A549 (cell line): ENCODE measurements around the gene LDAF1. TPM values are rescaled to one million over a fixed set of nuclear protein-coding genes. Genes with fewer than 3 reads are reported as not detected.

ENCODE experiments used
- ATAC-seq, 2 experiments: fragments of 200-7000 bp in 1 of 2; fragments of >200 bp in 1 of 2; cut with Nextera tagmentation in 1 of 2; cut with Tn5 transposase in 1 of 2; 3 replicates each; pipeline versions ENCODE4 v1.8.0 to v1.9.1; 2018 to 2020; ENCODE audit warnings: mild to moderate bottlenecking in 1 of 2, moderate library complexity in 1 of 2
- CTCF ChIA-PET: fragments of 300-600 bp; sonication (Branson Sonifier 250); formaldehyde crosslinking; extraction: SDS; loops from one replicate; lab custom pipeline; 2021; ENCODE audit warnings: antibody characterized with exemption, inconsistent platforms; lab: Yijun Ruan, JAX
- POLR2A ChIA-PET: fragments of 350-600 bp; formaldehyde crosslinking; extraction: SDS; loops from one replicate; lab custom pipeline; 2021; ENCODE audit warnings: antibody characterized with exemption, inconsistent platforms; lab: Yijun Ruan, JAX
- DNase-seq, 2 experiments: peaks; one replicate each; pipeline versions ENCODE4 v3.0.0 to v3.0.0-alpha.2; 2011 to 2016; ENCODE audit warnings: low read depth in 1 of 2, low spot score in 1 of 2
- FAIRE-seq: peaks from 2 replicates; lab custom pipeline; 2011; peaks lifted over from hg19 to GRCh38; lab: Jason Lieb, UNC
- H3K27ac ChIP-seq, 2 experiments: fragments of >200 bp; sonication (Bioruptor Twin); formaldehyde crosslinking; 3 replicates each; pipeline ENCODE4 v1.5.1; 2016 to 2017
- H3K4me1 ChIP-seq: fragments of >200 bp; sonication (Bioruptor Twin); formaldehyde crosslinking; 3 replicates; pipeline ENCODE4 v1.6.1; 2016
- H3K4me2 ChIP-seq: fragments of >200 bp; sonication (Bioruptor Twin); formaldehyde crosslinking; 3 replicates; pipeline ENCODE4 v1.6.1; 2016
- H3K4me3 ChIP-seq: fragments of >200 bp; sonication (Bioruptor Twin); formaldehyde crosslinking; 3 replicates; pipeline ENCODE4 v1.5.1; 2016
- H3K9me3 ChIP-seq: fragments of >200 bp; sonication (Bioruptor Twin); formaldehyde crosslinking; 3 replicates; pipeline ENCODE4 v1.6.1; 2016
- ATOH8 ChIP-seq: fragments of 250-450 bp; sonication (Bioruptor Pico); IDR thresholded peaks from 2 replicates; pipeline ENCODE4 v1.5.0; 2020; ENCODE audit warnings: low read depth, mild to moderate bottlenecking, moderate library complexity
- BCL3 ChIP-seq: fragments of >200 bp; sonication (Bioruptor Twin); formaldehyde crosslinking; IDR thresholded peaks from 3 replicates; pipeline ENCODE4 v1.6.1; 2016
- BHLHE40 ChIP-seq: IDR thresholded peaks from 2 replicates; pipeline ENCODE4 v1.6.1; 2012; ENCODE audit warnings: low read depth, low read length, inconsistent platforms
- EHF ChIP-seq: fragments of 250-450 bp; sonication (Bioruptor Pico); IDR thresholded peaks from 2 replicates; pipeline ENCODE4 v1.5.0; 2020; ENCODE audit warnings: mild to moderate bottlenecking
- ELK1 ChIP-seq: fragments of 150-350 bp; IDR thresholded peaks from 2 replicates; pipeline ENCODE4 v1.6.1; 2014; ENCODE audit warnings: low read depth, mild to moderate bottlenecking, low read length
- ESRRA ChIP-seq: fragments of 150-350 bp; IDR thresholded peaks from 2 replicates; pipeline ENCODE4 v1.6.1; 2014; ENCODE audit warnings: mild to moderate bottlenecking, low read length, borderline replicate concordance
- FOSB ChIP-seq: fragments of 250-450 bp; sonication (Bioruptor Pico); IDR thresholded peaks from 2 replicates; pipeline ENCODE4 v1.5.0; 2020; ENCODE audit warnings: mild to moderate bottlenecking, moderate library complexity
- GATA3 ChIP-seq: IDR thresholded peaks from 2 replicates; pipeline ENCODE4 v1.6.1; 2012; ENCODE audit warnings: borderline replicate concordance
- HDAC2 ChIP-seq: fragments of 200-600 bp; sonication (generic); IDR thresholded peaks from 2 replicates; pipeline ENCODE4 v1.6.1; 2016
- HEYL ChIP-seq: fragments of 250-450 bp; sonication (Bioruptor Pico); IDR thresholded peaks from 2 replicates; pipeline ENCODE4 v1.8.0; 2021; ENCODE audit warnings: mild to moderate bottlenecking, moderate library complexity
- HOXA7 ChIP-seq: fragments of 250-450 bp; sonication (Bioruptor Pico); IDR thresholded peaks from 2 replicates; pipeline ENCODE4 v1.5.0; 2020; ENCODE audit warnings: mild to moderate bottlenecking, moderate library complexity
- JUN ChIP-seq, 2 experiments: fragments of >200 bp; sonication (Bioruptor Twin); formaldehyde crosslinking; IDR thresholded peaks; 2 replicates in 1 of 2; 3 replicates in 1 of 2; pipeline ENCODE4 v1.6.1; 2016 to 2017
- KDM5A ChIP-seq: fragments of 200-600 bp; sonication (generic); IDR thresholded peaks from 2 replicates; pipeline ENCODE4 v1.6.1; 2016; ENCODE audit warnings: antibody characterized with exemption, mild to moderate bottlenecking
- MAX ChIP-seq: IDR thresholded peaks from 2 replicates; pipeline ENCODE4 v1.6.1; 2012
- MAZ ChIP-seq: fragments of 150-350 bp; IDR thresholded peaks from 2 replicates; pipeline ENCODE4 v1.6.1; 2014; ENCODE audit warnings: antibody characterized with exemption, low read depth, low read length, borderline replicate concordance
- NPAS2 ChIP-seq: fragments of 250-450 bp; sonication (Bioruptor Pico); IDR thresholded peaks from 2 replicates; pipeline ENCODE4 v1.8.0; 2022; ENCODE audit warnings: mild to moderate bottlenecking, moderate library complexity, borderline replicate concordance
- RAD21 ChIP-seq, 2 experiments: fragments of >200 bp in 1 of 2; sonication (Bioruptor Twin) in 1 of 2; formaldehyde crosslinking in 1 of 2; IDR thresholded peaks in 1 of 2; conservative IDR thresholded peaks in 1 of 2; 2 replicates in 1 of 2; 3 replicates in 1 of 2; pipeline ENCODE4 v1.6.1; 2012 to 2018; ENCODE audit warnings: inconsistent platforms in 1 of 2
- REST ChIP-seq: fragments of 200-600 bp; sonication (generic); IDR thresholded peaks from 2 replicates; pipeline ENCODE4 v1.6.1; 2016; ENCODE audit warnings: antibody characterized with exemption, mild to moderate bottlenecking, moderate library complexity
- SMC3 ChIP-seq: fragments of >200 bp; sonication (Bioruptor Twin); formaldehyde crosslinking; IDR thresholded peaks from 3 replicates; pipeline ENCODE4 v1.6.1; 2018; ENCODE audit warnings: inconsistent platforms
- TP53 ChIP-seq: fragments of 250-450 bp; sonication (Bioruptor Pico); IDR thresholded peaks from 2 replicates; pipeline ENCODE4 v1.5.0; 2021; ENCODE audit warnings: mild to moderate bottlenecking, moderate library complexity
- ZC3H11A ChIP-seq: fragments of 450-650 bp; IDR thresholded peaks from 2 replicates; pipeline ENCODE4 v1.6.1; 2014; ENCODE audit warnings: antibody characterized with exemption, mild to moderate bottlenecking
- ZFP36 ChIP-seq: fragments of 450-650 bp; IDR thresholded peaks from 2 replicates; pipeline ENCODE4 v1.6.1; 2014; ENCODE audit warnings: borderline replicate concordance; ENCODE audit not compliant: partially characterized antibody
- ZNF302 ChIP-seq: fragments of 250-450 bp; sonication (Bioruptor Pico); IDR thresholded peaks from 2 replicates; pipeline ENCODE4 v1.9.0; 2021; ENCODE audit warnings: inconsistent platforms, mild to moderate bottlenecking, moderate library complexity
- WGBS: methylation state at CpG from one replicate; pipeline ENCODE4 v1.1.6; 2017; ENCODE audit errors: missing lambda C conversion rate; 5-methylcytosine and 5-hydroxymethylcytosine counted together
- polyA plus RNA-seq, 4 experiments: library from polyadenylated mRNA; depleted of rRNA in 3 of 4; stranded (reverse); fragments of >200 nt; fragmentation: RNase III in 1 of 4; extraction: RNeasy Plus Mini Kit Qiagen cat#74134 plus additional on column Dnase treatment in 1 of 4; gene quantifications; 2 replicates in 3 of 4; 3 replicates in 1 of 4; pipeline ENCODE4 v1.2.3, GENCODE V29; 2011 to 2017

The LDAF1 gene
- polyA plus RNA-seq, 2 of the 4 experiments (the other 2 are of a cell fraction), result 13.8 to 14.4 TPM

- TF ChIP-seq JUN (IDR thresholded peaks at IDR 0.05), result no peak
- TF ChIP-seq TP53 (CRISPR knock-in tag), result no peak
- no peak for TF ChIP-seq ATOH8 (CRISPR knock-in tag)
- no peak for TF ChIP-seq SMC3
- no peak for TF ChIP-seq GATA3
- no peak for TF ChIP-seq ESRRA
- TF ChIP-seq MAZ, result no peak
- ATAC-seq (no peak), FAIRE-seq (no peak), DNase-seq (no peak)
- Histone ChIP-seq H3K4me2 (no peak within 1 kb of the TSS), H3K4me3 (no peak within 1 kb of the TSS), H3K27ac (no peak within 1 kb of the TSS), H3K9me3 (no peaks in the 10 kb centered on the region), H3K4me1 (no peaks in the 10 kb centered on the region)
- ChIA-PET POLR2A (no interaction called here), CTCF (interaction anchor here (1.2 to 2.4 kb wide), 4 partner anchors 11 to 68 kb away, joined by 3 to 12 read pairs (median 5); no protein-coding TSS in a partner anchor)
- 83% methylated on average over 5 of the region's 5 CpGs for WGBS
These were observed 53.0 kb downstream of the LDAF1 start, which contains the start of gene ZP2 for GRCh38 chr16:21211486-21211885. TSS of gene ZP2 (minus strand) at chr16:21211574. CDS start at chr16:21211547, 27 bp downstream.

- no peak overlapping the region for H3K4me3 ChIP-seq
- no peaks in the 10 kb centered on the region for H3K4me1 ChIP-seq
- CTCF ChIA-PET, result interaction anchor here (1.0 to 1.7 kb wide), 2 partner anchors 25 to 63 kb away, joined by 3 to 4 read pairs; partner anchors contain the start of gene CRYM
- POLR2A ChIA-PET, result no interaction called here
- 87% methylated on average over 4 of the region's 4 CpGs for WGBS
- ATAC-seq (no peak), DNase-seq (no peak), FAIRE-seq (no peak)
- TF ChIP-seq FOSB (CRISPR knock-in tag), result no peak
- TF ChIP-seq SMC3, result no peak
- no peak for TF ChIP-seq MAX
- no peak for TF ChIP-seq ZNF302
- no peak for TF ChIP-seq ELK1
- TF ChIP-seq HEYL, result no peak
- no peak for TF ChIP-seq BCL3
- no peak for TF ChIP-seq REST
- TF ChIP-seq RAD21 (conservative IDR thresholded peaks at IDR 0.05 in 1 of 2, IDR thresholded peaks at IDR 0.05 in 1 of 2), result no peak
- TF ChIP-seq KDM5A, result no peak
- no peak for TF ChIP-seq ZFP36
- no peak for TF ChIP-seq JUN (IDR thresholded peaks at IDR 0.05)
- no peak for TF ChIP-seq ZC3H11A
- no peak for TF ChIP-seq GATA3
- TF ChIP-seq NPAS2 (CRISPR knock-in tag), result no peak
- no peak for TF ChIP-seq BHLHE40
- no peak for TF ChIP-seq EHF (CRISPR knock-in tag)
- TF ChIP-seq HDAC2, result no peak
- no peak for TF ChIP-seq ESRRA
- no peak for TF ChIP-seq HOXA7 (CRISPR knock-in tag)
- H3K4me2 ChIP-seq, result no peak overlapping the region
- no peak overlapping the region for H3K27ac ChIP-seq
- no peaks in the 10 kb centered on the region for H3K9me3 ChIP-seq
These were observed 55.6 kb downstream of the LDAF1 start for GRCh38 chr16:21214086-21214485.
